ENCODE measurements around the gene PIK3C2A. TPM values are rescaled to one million over a fixed set of nuclear protein-coding genes. Genes with fewer than 3 reads are reported as not detected.
"Not testable (repeated sequence)": the region's sequence is repeated elsewhere in the genome, so short reads cannot be mapped to it uniquely, and the experiment has no call there.

PIK3C2A gene
- total and polyA plus RNA-seq, 12 donors: 11.0 to 89.3 (median 65.3) TPM

DNA sequence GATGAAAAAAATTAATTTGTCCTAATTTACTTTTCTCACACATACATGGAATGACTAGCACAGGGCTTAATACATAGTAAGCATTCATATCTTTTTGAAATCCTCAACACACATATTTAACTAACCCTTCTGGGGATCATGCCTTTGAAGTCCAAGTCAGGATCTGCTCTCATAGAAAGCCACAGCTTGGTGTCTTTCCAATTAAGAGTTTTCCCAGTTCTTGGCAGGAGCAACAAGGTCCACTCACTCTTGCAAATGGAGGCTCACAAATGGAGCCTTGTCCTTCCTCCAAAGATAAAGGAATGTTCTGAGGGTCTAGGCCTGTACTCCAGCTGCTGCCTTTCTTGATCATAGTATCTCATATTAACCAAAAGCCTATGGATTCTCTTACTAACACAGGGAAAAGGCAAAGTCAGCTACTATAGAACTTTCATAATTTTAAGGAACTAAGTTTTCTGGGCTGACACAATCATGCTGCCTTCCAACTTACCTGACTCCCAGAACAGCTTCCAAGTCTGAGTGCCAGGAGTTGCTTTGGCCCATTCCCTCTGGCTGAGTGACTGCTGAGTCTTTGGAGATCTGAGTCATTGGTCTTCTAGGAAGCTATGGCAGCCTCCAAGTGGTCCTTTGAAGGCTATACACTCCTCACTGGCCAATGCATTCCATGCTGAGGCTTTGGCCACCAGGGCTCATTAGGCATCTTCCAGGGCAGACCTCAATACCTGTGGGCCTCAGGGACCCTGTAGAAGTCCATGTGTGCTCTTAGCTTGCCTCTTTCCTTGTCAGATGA is 43.0 kb upstream of the PIK3C2A start:
- DNase-seq: no peak
- Histone ChIP-seq H3K27me3 (no peaks in the 10 kb centered on the region), H3K36me3 (replicated peaks in 1 of 2) (no peaks in the 10 kb centered on the region), H3K9me3 (replicated peaks in 1 of 3) (no peaks in the 10 kb centered on the region), H3K4me3 (no peak overlapping the region), H3K27ac (no peak overlapping the region), H3K4me1 (replicated peaks in 1 of 2) (no peaks in the 10 kb centered on the region)
- intact Hi-C loops (cut with DNase I): no loop called here
- TF ChIP-seq CTCF (IDR thresholded peaks at IDR 0.05) (no peak), POLR2A (IDR thresholded peaks at IDR 0.05) (no peak)

DNA sequence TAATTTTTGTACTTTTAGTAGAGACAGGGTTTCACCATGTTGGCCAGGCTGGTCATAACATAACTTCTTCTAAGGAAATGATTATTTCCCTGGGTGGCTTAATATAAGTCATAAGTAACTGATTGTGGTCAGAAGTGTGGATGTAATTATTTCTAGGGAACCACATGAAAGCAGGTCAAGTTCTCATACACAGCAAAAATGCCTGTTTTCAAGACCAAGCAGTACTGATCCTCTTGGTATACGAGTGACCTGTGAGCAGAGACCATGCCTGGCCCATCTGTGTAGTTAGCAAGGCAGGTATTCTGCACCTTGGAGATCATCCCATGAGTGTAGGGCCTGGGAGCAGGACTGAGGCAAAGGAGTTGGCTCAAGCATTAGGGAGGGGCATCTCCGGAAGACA is 36.3 kb upstream of the PIK3C2A start:
- H3K9me3 ChIP-seq (replicated peaks in 1 of 3): no peaks in the 10 kb centered on the region
- H3K36me3 ChIP-seq (replicated peaks in 1 of 2): no peaks in the 10 kb centered on the region
- DNase-seq: no peak
- 63 to 84% (median 71%) methylated on average over 2 of the region's 2 CpGs for WGBS, 4 donors
- intact Hi-C loops (cut with DNase I): no loop called here
- no peaks in the 10 kb centered on the region for H3K27me3 ChIP-seq
- no peaks in the 10 kb centered on the region for H3K4me1 ChIP-seq (replicated peaks in 1 of 2)
- H3K27ac ChIP-seq: no peak overlapping the region
- TF ChIP-seq POLR2A (IDR thresholded peaks at IDR 0.05): no peak
- TF ChIP-seq CTCF (IDR thresholded peaks at IDR 0.05): no peak
- H3K4me3 ChIP-seq: no peak overlapping the region

DNA sequence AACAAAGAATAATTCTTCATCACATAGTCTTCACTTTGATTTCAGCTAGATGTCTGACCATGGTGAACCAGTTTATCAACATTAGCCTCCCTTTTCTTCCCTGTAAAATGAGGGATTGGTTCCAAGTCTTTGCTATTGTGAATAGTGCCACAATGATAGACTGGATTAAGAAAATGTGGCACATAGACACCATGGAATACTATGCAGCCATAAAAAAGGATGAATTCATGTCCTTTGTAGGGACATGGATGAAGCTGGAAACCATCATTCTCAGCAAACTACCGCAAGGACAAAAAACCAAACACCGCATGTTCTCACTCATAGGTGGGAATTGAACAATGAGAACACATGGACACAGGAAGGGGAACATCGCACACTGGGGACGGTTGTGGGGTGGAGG is 35.2 kb upstream of the PIK3C2A start:
- intact Hi-C loops (cut with DNase I): not testable (repeated sequence)

DNA sequence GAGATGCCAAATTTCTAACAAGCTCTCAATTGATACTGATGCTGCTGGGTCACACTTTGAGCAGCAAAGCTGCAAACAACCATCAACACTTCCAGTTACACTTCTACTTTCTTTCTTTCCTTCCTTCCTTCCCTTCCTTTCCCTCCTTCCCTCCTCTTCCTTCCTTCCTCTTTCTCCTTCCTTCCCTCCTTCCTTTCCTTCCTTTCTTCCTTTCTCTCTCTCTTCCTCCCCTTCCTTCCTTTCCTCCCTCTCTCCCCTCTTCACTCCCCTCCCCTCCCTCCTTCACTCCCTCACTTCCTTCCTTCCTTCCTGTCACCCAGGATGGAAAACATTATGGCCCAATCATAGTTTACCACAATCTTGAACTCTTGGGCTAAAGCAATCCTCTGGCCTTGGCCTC is 33.0 kb upstream of the PIK3C2A start:
- Histone ChIP-seq H3K27ac (no peak overlapping the region), H3K4me3 (no peak overlapping the region), H3K9me3 (replicated peaks in 1 of 3) (no peaks in the 10 kb centered on the region), H3K4me1 (replicated peaks in 1 of 2) (no peaks in the 10 kb centered on the region), H3K27me3 (no peaks in the 10 kb centered on the region), H3K36me3 (replicated peaks in 1 of 2) (no peaks in the 10 kb centered on the region)
- TF ChIP-seq CTCF (IDR thresholded peaks at IDR 0.05): no peak
- no peak for TF ChIP-seq POLR2A (IDR thresholded peaks at IDR 0.05)
- intact Hi-C loops (cut with DNase I): no loop called here
- DNase-seq: no peak

More for the DNA sequence above, 35.2 kb upstream of the PIK3C2A start:
- H3K9me3 ChIP-seq (replicated peaks in 1 of 3); H3K4me3 ChIP-seq; H3K27ac ChIP-seq; H3K4me1 ChIP-seq (replicated peaks in 1 of 2); DNase-seq; H3K27me3 ChIP-seq; H3K36me3 ChIP-seq (replicated peaks in 1 of 2): not testable (repeated sequence)
- 88 to 98% (median 97%) methylated on average over 2 to 4 of the region's 4 CpGs for WGBS, 4 donors

- H3K4me1 ChIP-seq (replicated peaks in 1 of 2); H3K9me3 ChIP-seq (replicated peaks in 1 of 3); H3K36me3 ChIP-seq (replicated peaks in 1 of 2); H3K27me3 ChIP-seq; H3K27ac ChIP-seq; DNase-seq; intact Hi-C loops (cut with DNase I); H3K4me3 ChIP-seq: not testable (repeated sequence)
- 73 to 91% (median 89%) methylated on average over 4 of the region's 4 CpGs for WGBS, 4 donors
These were observed 32.1 kb upstream of the PIK3C2A start for GRCh38 chr11:17239927-17240326.
